ENCODE results near the gene FMN1.

FMN1 gene

GRCh38 chr15:33019354-33019981 lies 175.0 kb downstream of the FMN1 start:
- no peak for DNase-seq (ENCODE audit: low spot score)
- in situ Hi-C loops (cut with MboI; ENCODE audit: low sequenced_read_pairs, unreplicated experiment) = no loop called here
- no peak for TF ChIP-seq CTCF (IDR thresholded peaks at IDR 0.05; ENCODE audit: borderline replicate concordance, control extremely low read depth, extremely low read depth, insufficient read depth, missing control alignments)

- in situ Hi-C loops (cut with MboI; ENCODE audit: low sequenced_read_pairs, unreplicated experiment) = no loop called here
- no peak for DNase-seq (ENCODE audit: low spot score)
- no peak for TF ChIP-seq CTCF (IDR thresholded peaks at IDR 0.05; ENCODE audit: borderline replicate concordance, control extremely low read depth, extremely low read depth, insufficient read depth, missing control alignments)
These were observed 178.0 kb downstream of the FMN1 start for GRCh38 chr15:33016405-33017024.

- in situ Hi-C loops (cut with MboI; ENCODE audit: low sequenced_read_pairs, unreplicated experiment) = no loop called here
- no peak for TF ChIP-seq CTCF (IDR thresholded peaks at IDR 0.05; ENCODE audit: borderline replicate concordance, control extremely low read depth, extremely low read depth, insufficient read depth, missing control alignments)
- DNase-seq (ENCODE audit: low spot score) = no peak
These were observed 179.9 kb downstream of the FMN1 start for GRCh38 chr15:33014586-33014985.

GRCh38 chr15:33013827-33014445 lies 180.6 kb downstream of the FMN1 start:
- in situ Hi-C loops (cut with MboI; ENCODE audit: low sequenced_read_pairs, unreplicated experiment) = no loop called here
- no peak for TF ChIP-seq CTCF (IDR thresholded peaks at IDR 0.05; ENCODE audit: borderline replicate concordance, control extremely low read depth, extremely low read depth, insufficient read depth, missing control alignments)
- no peak for DNase-seq (ENCODE audit: low spot score)

- no peak for DNase-seq (ENCODE audit: low spot score)
- TF ChIP-seq CTCF (IDR thresholded peaks at IDR 0.05; ENCODE audit: borderline replicate concordance, control extremely low read depth, extremely low read depth, insufficient read depth, missing control alignments) = no peak
- in situ Hi-C loops (cut with MboI; ENCODE audit: low sequenced_read_pairs, unreplicated experiment) = no loop called here
These were observed 182.5 kb downstream of the FMN1 start for GRCh38 chr15:33011976-33012375.

- no peak for TF ChIP-seq CTCF (IDR thresholded peaks at IDR 0.05; ENCODE audit: borderline replicate concordance, control extremely low read depth, extremely low read depth, insufficient read depth, missing control alignments)
- DNase-seq (ENCODE audit: low spot score) = no peak
- in situ Hi-C loops (cut with MboI; ENCODE audit: low sequenced_read_pairs, unreplicated experiment) = no loop called here
These were observed 184.9 kb downstream of the FMN1 start for GRCh38 chr15:33009603-33010002.
